Activated CD4-positive, CD25-positive, alpha-beta regulatory T cell treated with anti-CD3 and anti-CD28 coated beads, Interleukin-2, amount 50 U/mL, for 24 hours (primary cell): ENCODE data around the gene YPEL5.
"Not testable (repeated sequence)": the region's sequence is repeated elsewhere in the genome, so short reads cannot be mapped to it uniquely, and the experiment has no call there.

Experiments
- ATAC-seq, 2 donors: fragments of 150-1000 bp; cut with Tn5 transposase; one replicate each; pipeline ENCODE4 v1.10.0; 2021; ENCODE audit warnings: mild to moderate bottlenecking in 1 of 2, moderate library complexity in 1 of 2

Gene YPEL5

GRCh38 chr2:30146337-30147195, at the start of gene YPEL5:
Gene YPEL5 (plus strand): TSS chr2:30147007. CDS start chr2:30156652, 9,645 bp downstream.
- peak; percentile 95 to 96 for ATAC-seq

- no peak for ATAC-seq
Observed at GRCh38 chr2:30098266-30099005, 48.4 kb upstream of the YPEL5 start.

- not testable (repeated sequence) for ATAC-seq
Observed at GRCh38 chr2:30099366-30099765, 47.4 kb upstream of the YPEL5 start.

- ATAC-seq = not testable (repeated sequence)
Observed at GRCh38 chr2:30100691-30101090, 46.1 kb upstream of the YPEL5 start.

GRCh38 chr2:30104307-30104706, 42.5 kb upstream of the YPEL5 start:
- no peak for ATAC-seq

GRCh38 chr2:30105556-30105955, 41.3 kb upstream of the YPEL5 start:
- no peak for ATAC-seq

GRCh38 chr2:30106543-30106942, 40.3 kb upstream of the YPEL5 start:
- ATAC-seq = no peak

- no peak for ATAC-seq
Observed at GRCh38 chr2:30108192-30108591, 38.6 kb upstream of the YPEL5 start.

- no peak for ATAC-seq
Observed at GRCh38 chr2:30108851-30109250, 38.0 kb upstream of the YPEL5 start.

GRCh38 chr2:30109856-30110255, 37.0 kb upstream of the YPEL5 start:
- no peak for ATAC-seq

GRCh38 chr2:30110773-30111172, 36.0 kb upstream of the YPEL5 start:
- no peak for ATAC-seq

GRCh38 chr2:30111186-30111585, 35.6 kb upstream of the YPEL5 start:
- not testable (repeated sequence) for ATAC-seq

GRCh38 chr2:30112561-30112960, 34.2 kb upstream of the YPEL5 start:
- ATAC-seq = no peak

- ATAC-seq = no peak
Observed at GRCh38 chr2:30113617-30114293, 33.1 kb upstream of the YPEL5 start.

GRCh38 chr2:30115141-30115980, 31.4 kb upstream of the YPEL5 start:
- no peak for ATAC-seq

GRCh38 chr2:30115981-30116285, 30.9 kb upstream of the YPEL5 start:
- no peak for ATAC-seq

- ATAC-seq = no peak
Observed at GRCh38 chr2:30122362-30122761, 24.4 kb upstream of the YPEL5 start.

GRCh38 chr2:30127016-30127893, 19.6 kb upstream of the YPEL5 start:
- ATAC-seq = no peak

- no peak for ATAC-seq
Observed at GRCh38 chr2:30134582-30134981, 12.2 kb upstream of the YPEL5 start.

- ATAC-seq = no peak
Observed at GRCh38 chr2:30135541-30135940, 11.3 kb upstream of the YPEL5 start.

GRCh38 chr2:30136764-30137444, 9.9 kb upstream of the YPEL5 start:
- ATAC-seq = no peak
